H9 (cell line): ENCODE measurements around the gene IFNAR2. TPM values are rescaled to one million over a fixed set of nuclear protein-coding genes. Genes with fewer than 3 reads are reported as not detected.
A peak's percentile ranks its signal among the peaks of the same experiment; 100 is the strongest.

ENCODE experiments used
- DNase-seq: peaks from one replicate; pipeline ENCODE4 v3.0.0-alpha.2; 2017
- H2AFZ ChIP-seq: one replicate; pipeline ENCODE4 v1.6.1; 2013; ENCODE audit warnings: mild to moderate bottlenecking, low read length, control low read depth, moderate library complexity
- H2AK5ac ChIP-seq: 2 replicates; pipeline ENCODE4 v1.6.1; 2013; ENCODE audit warnings: low read length, control low read depth, mixed read lengths; ENCODE audit not compliant: insufficient read length
- H2BK120ac ChIP-seq: one replicate; pipeline ENCODE4 v1.6.1; 2013; ENCODE audit warnings: low read depth, mild to moderate bottlenecking, low read length, control low read depth, inconsistent platforms; ENCODE audit not compliant: poor library complexity, severe bottlenecking
- H2BK12ac ChIP-seq: 2 replicates; pipeline ENCODE4 v1.6.1; 2013; ENCODE audit warnings: low read length, control low read depth, mixed read lengths, low read depth; ENCODE audit not compliant: insufficient read length
- H2BK15ac ChIP-seq: 2 replicates; pipeline ENCODE4 v1.6.1; 2013; ENCODE audit warnings: low read depth, low read length, control low read depth
- H2BK20ac ChIP-seq: one replicate; pipeline ENCODE4 v1.6.1; 2013; ENCODE audit warnings: low read depth, mild to moderate bottlenecking, low read length, control low read depth, inconsistent platforms; ENCODE audit not compliant: poor library complexity, severe bottlenecking
- H2BK5ac ChIP-seq: 2 replicates; pipeline ENCODE4 v1.6.1; 2013; ENCODE audit warnings: low read length, control low read depth, mixed read lengths; ENCODE audit not compliant: insufficient read length
- H3K14ac ChIP-seq: 2 replicates; pipeline ENCODE4 v1.6.1; 2013; ENCODE audit warnings: low read length, control low read depth; ENCODE audit not compliant: insufficient read depth
- H3K18ac ChIP-seq: 2 replicates; pipeline ENCODE4 v1.6.1; 2013; ENCODE audit warnings: low read depth, mild to moderate bottlenecking, mixed read lengths, low read length, control low read depth; ENCODE audit not compliant: insufficient read length
- H3K23ac ChIP-seq: 2 replicates; pipeline ENCODE4 v1.6.1; 2013; ENCODE audit warnings: low read length, control low read depth, mixed read lengths, low read depth; ENCODE audit not compliant: insufficient read length
- H3K23me2 ChIP-seq: 2 replicates; pipeline ENCODE4 v1.6.1; 2013; ENCODE audit warnings: low read depth, mild to moderate bottlenecking, mixed read lengths, low read length, control low read depth; ENCODE audit not compliant: insufficient read length, poor library complexity, severe bottlenecking
- H3K27ac ChIP-seq: 2 replicates; pipeline ENCODE4 v1.5.1; 2013; ENCODE audit warnings: low read length, control low read depth, mixed read lengths, low read depth; ENCODE audit not compliant: insufficient read length
- H3K27me3 ChIP-seq: 2 replicates; pipeline ENCODE4 v1.6.1; 2013; ENCODE audit warnings: low read length, control low read depth, inconsistent platforms; ENCODE audit not compliant: insufficient read depth
- H3K4ac ChIP-seq: 2 replicates; pipeline ENCODE4 v1.6.1; 2013; ENCODE audit warnings: low read depth, mild to moderate bottlenecking, control low read depth, inconsistent platforms, low read length, moderate library complexity
- H3K4me1 ChIP-seq: 2 replicates; pipeline ENCODE4 v1.6.1; 2013; ENCODE audit warnings: low read length, control low read depth, inconsistent platforms; ENCODE audit not compliant: insufficient read depth
- H3K4me2 ChIP-seq: 2 replicates; pipeline ENCODE4 v1.6.1; 2013; ENCODE audit warnings: low read length, control low read depth, mixed read lengths; ENCODE audit not compliant: insufficient read length, insufficient read depth
- H3K56ac ChIP-seq: 2 replicates; pipeline ENCODE4 v1.6.1; 2013; ENCODE audit warnings: low read depth, mild to moderate bottlenecking, mixed read lengths, low read length, control low read depth; ENCODE audit not compliant: insufficient read length
- H3K79me1 ChIP-seq: 2 replicates; pipeline ENCODE4 v1.6.1; 2013; ENCODE audit warnings: low read depth, mild to moderate bottlenecking, moderate library complexity, low read length, control low read depth, inconsistent platforms; ENCODE audit not compliant: insufficient read depth, poor library complexity, severe bottlenecking
- H3K79me2 ChIP-seq: 2 replicates; pipeline ENCODE4 v1.6.1; 2013; ENCODE audit warnings: low read length, control low read depth, inconsistent platforms; ENCODE audit not compliant: insufficient read depth
- H3K9ac ChIP-seq: 2 replicates; pipeline ENCODE4 v1.6.1; 2013; ENCODE audit warnings: low read length, control low read depth, mixed read lengths; ENCODE audit not compliant: insufficient read length; ENCODE audit errors: extremely low read depth
- H3K9me3 ChIP-seq: one replicate; pipeline ENCODE4 v1.6.1; 2013; ENCODE audit warnings: low read depth, low read length, inconsistent platforms; ENCODE audit not compliant: control insufficient read depth
- H3T11ph ChIP-seq: one replicate; pipeline ENCODE4 v1.6.1; 2013; ENCODE audit warnings: mild to moderate bottlenecking, low read length, control low read depth, inconsistent platforms
- H4K20me1 ChIP-seq: one replicate; pipeline ENCODE4 v1.6.1; 2013; ENCODE audit not compliant: control insufficient read depth, insufficient read length, insufficient read depth
- H4K5ac ChIP-seq: 2 replicates; pipeline ENCODE4 v1.6.1; 2013; ENCODE audit warnings: low read depth, mild to moderate bottlenecking, mixed read lengths, low read length, control low read depth; ENCODE audit not compliant: insufficient read length
- H4K8ac ChIP-seq: replicated peaks from 2 replicates; pipeline ENCODE4 v1.6.1; 2013; ENCODE audit warnings: low read length, control low read depth, mixed read lengths, low read depth; ENCODE audit not compliant: insufficient read length
- H4K91ac ChIP-seq: 2 replicates; pipeline ENCODE4 v1.6.1; 2013; ENCODE audit warnings: low read depth, mild to moderate bottlenecking, moderate library complexity, mixed read lengths, low read length, control low read depth; ENCODE audit not compliant: insufficient read length
- H3K27ac Mint-ChIP-seq, 3 experiments: 2 replicates in 2 of 3; 3 replicates in 1 of 3; pipeline ENCODE4 v1.8.0; 2020 to 2021; ENCODE audit warnings: mixed read lengths in 3 of 3, mild to moderate bottlenecking in 1 of 3, moderate library complexity in 1 of 3
- H3K27me3 Mint-ChIP-seq: 2 replicates; pipeline ENCODE4 v1.8.0; 2021; ENCODE audit warnings: low read depth, mild to moderate bottlenecking, moderate library complexity, mixed read lengths
- H3K36me3 Mint-ChIP-seq, 3 experiments: 2 replicates in 2 of 3; 3 replicates in 1 of 3; pipeline ENCODE4 v1.8.0; 2020 to 2021; ENCODE audit warnings: low read depth in 3 of 3, mixed read lengths in 3 of 3; ENCODE audit not compliant: insufficient read depth in 1 of 3
- H3K4me1 Mint-ChIP-seq, 2 experiments: 2 replicates each; pipeline ENCODE4 v1.8.0; 2020; ENCODE audit warnings: mixed read lengths in 2 of 2
- H3K4me3 Mint-ChIP-seq, 2 experiments: 2 replicates in 1 of 2; 3 replicates in 1 of 2; pipeline ENCODE4 v1.8.0; 2020 to 2021; ENCODE audit warnings: mild to moderate bottlenecking in 2 of 2, mixed read lengths in 2 of 2, moderate library complexity in 1 of 2
- H3K9me3 Mint-ChIP-seq, 2 experiments: 2 replicates in 1 of 2; 3 replicates in 1 of 2; pipeline ENCODE4 v1.8.0; 2020; ENCODE audit warnings: mild to moderate bottlenecking in 2 of 2, mixed read lengths in 2 of 2, moderate library complexity in 1 of 2
- CTCF ChIP-seq: fragments of 200-600 bp; sonication (generic); conservative IDR thresholded peaks from 3 replicates; pipeline ENCODE4 v1.8.0; 2021; ENCODE audit warnings: antibody characterized with exemption, mild to moderate bottlenecking
- WGBS: extraction: QIAGEN DNeasy Blood & Tissue Kit; methylation state at CpG from one replicate; pipeline ENCODE4 v1.1.7; 2013; ENCODE audit warnings: missing lambda C conversion rate, low lambda C conversion rate, mixed read lengths; ENCODE audit not compliant: insufficient read length; ENCODE audit errors: extremely low coverage; 5-methylcytosine and 5-hydroxymethylcytosine counted together
- total RNA-seq: library from RNA; stranded (reverse); gene quantifications from 2 replicates; pipeline ENCODE4 v1.2.1, GENCODE V29; 2021

The IFNAR2 gene
- total RNA-seq, 1 experiment from 2014 or later = 14.4 TPM

GRCh38 chr21:33266050-33266788 lies 36.5 kb downstream of the IFNAR2 start, which contains the start of gene IL10RB:
IL10RB (plus strand) TSS chr21:33266367; CDS start chr21:33266466, 99 bp downstream.
- H2BK20ac ChIP-seq = no peak within 1 kb of the TSS
- H3K4me2 ChIP-seq = peak within 1 kb of the TSS; percentile 53
- H3K27ac ChIP-seq = no peak within 1 kb of the TSS
- no peak within 1 kb of the TSS for H4K8ac ChIP-seq
- H3K9ac ChIP-seq = no peak within 1 kb of the TSS
- no CpG with 5 or more reads among the region's 60 CpGs for WGBS
- no peaks in the 10 kb centered on the region for H3K79me2 ChIP-seq
- H2BK5ac ChIP-seq = no peak within 1 kb of the TSS
- H3K27me3 ChIP-seq = no peaks in the 10 kb centered on the region
- H3T11ph ChIP-seq = no peak within 1 kb of the TSS
- Mint-ChIP-seq H3K4me3 (peak within 1 kb of the TSS; percentile 70 to 84), H3K27ac (peak within 1 kb of the TSS in 1 of 3 experiments; percentile 32; a peak in 2 of 7 replicates), H3K4me1 (peaks cover 18 to 21% of the 10 kb centered on the region in 2 experiments), H3K36me3 (peaks cover 0 to 10% (median 4%) of the 10 kb centered on the region in 3 experiments; a peak in 4 of 7 replicates), H3K27me3 (peaks cover 15% of the 10 kb centered on the region), H3K9me3 (no peaks in the 10 kb centered on the region)
- no peak within 1 kb of the TSS for H3K23ac ChIP-seq
- H3K4me1 ChIP-seq = no peaks in the 10 kb centered on the region
- H2AFZ ChIP-seq = no peak within 1 kb of the TSS
- no peak within 1 kb of the TSS for H3K14ac ChIP-seq
- H4K91ac ChIP-seq = no peak within 1 kb of the TSS
- H3K18ac ChIP-seq = no peak within 1 kb of the TSS
- H3K23me2 ChIP-seq = no peaks in the 10 kb centered on the region
- no peak within 1 kb of the TSS for H2AK5ac ChIP-seq
- H4K20me1 ChIP-seq = no peaks in the 10 kb centered on the region
- peak; percentile 78 for DNase-seq
- no peak within 1 kb of the TSS for H2BK12ac ChIP-seq
- H3K9me3 ChIP-seq = no peaks in the 10 kb centered on the region
- no peak within 1 kb of the TSS for H2BK15ac ChIP-seq
- H3K79me1 ChIP-seq = no peaks in the 10 kb centered on the region
- H2BK120ac ChIP-seq = no peak within 1 kb of the TSS
- no peak within 1 kb of the TSS for H4K5ac ChIP-seq
- TF ChIP-seq CTCF = no peak
- no peak within 1 kb of the TSS for H3K56ac ChIP-seq
- no peak within 1 kb of the TSS for H3K4ac ChIP-seq
